ENCODE measurements around the gene EPB41. TPM values are rescaled to one million over a fixed set of nuclear protein-coding genes. Genes with fewer than 3 reads are reported as not detected.
A peak's percentile ranks its signal among the peaks of the same experiment; 100 is the strongest.

The EPB41 gene
- total RNA-seq, 1 experiment from 2014 or later = 41.7 TPM

DNA sequence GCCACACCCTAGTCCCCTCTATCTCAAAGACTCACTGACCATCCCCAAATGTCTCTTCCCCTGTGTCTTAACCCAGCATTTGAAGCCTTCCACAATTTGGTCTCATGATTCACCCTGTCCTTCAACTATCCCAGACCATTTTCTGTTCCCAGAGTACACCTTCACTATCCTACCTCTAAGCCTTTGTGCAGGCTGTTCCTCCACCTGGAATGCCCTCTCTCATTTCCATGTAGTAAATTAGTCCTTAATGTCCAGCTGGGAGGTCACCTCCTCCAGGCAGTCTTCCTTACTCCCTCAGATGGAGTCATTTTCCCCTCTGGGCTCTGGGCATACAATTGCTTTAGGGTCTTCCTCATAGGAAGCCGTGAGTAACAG, 31.1 kb upstream of the EPB41 start:
- intact Hi-C loops (cut with micrococcal nuclease) = no loop called here
- Histone ChIP-seq H3K27ac (ENCODE audit: low read depth, low read length) (peak overlapping the region; percentile 51; the same call in 1 of the 2 replicates), H3K79me2 (ENCODE audit: insufficient read depth, low read length) (peaks cover 5% of the 10 kb centered on the region; the same call in 1 of the 2 replicates), H3K9me3 (ENCODE audit: control insufficient read depth in 1 of 2, insufficient read depth in 1 of 2, low read depth in 1 of 2, low read length in 2 of 2) (no peaks in the 10 kb centered on the region), H3K4me1 (ENCODE audit: control insufficient read depth in 1 of 2, insufficient read depth in 2 of 2, low read length in 2 of 2) (peaks cover 23 to 54% of the 10 kb centered on the region in 2 experiments), H4K20me1 (ENCODE audit: insufficient read depth) (no peaks in the 10 kb centered on the region), H2AFZ (ENCODE audit: low read depth, low read length, poor library complexity, severe bottlenecking) (no peak overlapping the region), H3K9ac (ENCODE audit: low read length) (no peak overlapping the region), H3K4me2 (ENCODE audit: low read length) (no peak overlapping the region), H3K4me3 (replicated peaks in 1 of 2; ENCODE audit: low read depth in 1 of 2, low read length in 2 of 2) (no peak overlapping the region), H3K27me3 (ENCODE audit: insufficient read depth, low read length) (no peaks in the 10 kb centered on the region), H3K9me2 (ENCODE audit: insufficient read depth) (no peaks in the 10 kb centered on the region), H3K36me3 (ENCODE audit: control insufficient read depth in 1 of 2, insufficient read depth in 2 of 2, low read length in 2 of 2) (no peaks in the 10 kb centered on the region)
- ATAC-seq (no peak), DNase-seq (ENCODE audit: low read depth, low spot score) (no peak)
- no TSS peak for BruUV-seq (replicated peaks)
- TF ChIP-seq CBX3 (IDR thresholded peaks at IDR 0.05; ENCODE audit: low read depth) (no peak), EZH2 (IDR thresholded peaks at IDR 0.05) (no peak), ZFX (IDR thresholded peaks at IDR 0.05) (no peak), CEBPB (IDR thresholded peaks at IDR 0.05; ENCODE audit: low read depth) (no peak), SRF (IDR thresholded peaks at IDR 0.05; ENCODE audit: low read depth) (no peak), RAD21 (IDR thresholded peaks at IDR 0.05; ENCODE audit: low read depth) (no peak), ZNF274 (IDR thresholded peaks at IDR 0.05; ENCODE audit: low read depth, low read length) (no peak), SIN3A (IDR thresholded peaks at IDR 0.05; ENCODE audit: low read depth) (no peak), JUND (IDR thresholded peaks at IDR 0.05) (no peak), YY1 (IDR thresholded peaks at IDR 0.05; ENCODE audit: extremely low read depth, insufficient replicate concordance, low read depth, low read length) (no peak), ELF1 (IDR thresholded peaks at IDR 0.05; ENCODE audit: borderline replicate concordance, low read depth) (no peak), EGR1 (IDR thresholded peaks at IDR 0.05; ENCODE audit: low read depth) (no peak)
- TF ChIP-seq, protein P1, sequence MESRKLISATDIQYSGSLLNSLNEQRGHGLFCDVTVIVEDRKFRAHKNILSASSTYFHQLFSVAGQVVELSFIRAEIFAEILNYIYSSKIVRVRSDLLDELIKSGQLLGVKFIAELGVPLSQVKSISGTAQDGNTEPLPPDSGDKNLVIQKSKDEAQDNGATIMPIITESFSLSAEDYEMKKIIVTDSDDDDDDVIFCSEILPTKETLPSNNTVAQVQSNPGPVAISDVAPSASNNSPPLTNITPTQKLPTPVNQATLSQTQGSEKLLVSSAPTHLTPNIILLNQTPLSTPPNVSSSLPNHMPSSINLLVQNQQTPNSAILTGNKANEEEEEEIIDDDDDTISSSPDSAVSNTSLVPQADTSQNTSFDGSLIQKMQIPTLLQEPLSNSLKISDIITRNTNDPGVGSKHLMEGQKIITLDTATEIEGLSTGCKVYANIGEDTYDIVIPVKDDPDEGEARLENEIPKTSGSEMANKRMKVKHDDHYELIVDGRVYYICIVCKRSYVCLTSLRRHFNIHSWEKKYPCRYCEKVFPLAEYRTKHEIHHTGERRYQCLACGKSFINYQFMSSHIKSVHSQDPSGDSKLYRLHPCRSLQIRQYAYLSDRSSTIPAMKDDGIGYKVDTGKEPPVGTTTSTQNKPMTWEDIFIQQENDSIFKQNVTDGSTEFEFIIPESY (IDR thresholded peaks at IDR 0.05; ENCODE audit: extremely low read depth, insufficient replicate concordance, low read length) = no peak
- TF ChIP-seq, protein P2, sequence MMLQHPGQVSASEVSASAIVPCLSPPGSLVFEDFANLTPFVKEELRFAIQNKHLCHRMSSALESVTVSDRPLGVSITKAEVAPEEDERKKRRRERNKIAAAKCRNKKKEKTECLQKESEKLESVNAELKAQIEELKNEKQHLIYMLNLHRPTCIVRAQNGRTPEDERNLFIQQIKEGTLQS (IDR thresholded peaks at IDR 0.05) = no peak
- TF ChIP-seq, protein P3, sequence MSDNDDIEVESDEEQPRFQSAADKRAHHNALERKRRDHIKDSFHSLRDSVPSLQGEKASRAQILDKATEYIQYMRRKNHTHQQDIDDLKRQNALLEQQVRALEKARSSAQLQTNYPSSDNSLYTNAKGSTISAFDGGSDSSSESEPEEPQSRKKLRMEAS (IDR thresholded peaks at IDR 0.05) = no peak
- POLR2A ChIA-PET = no interaction called here
- RAD21 ChIA-PET (ENCODE audit: low non-redundant PET in 1 of 2, low total read pairs in 2 of 2, uncharacterized antibody in 2 of 2, unreplicated experiment in 2 of 2) = interaction anchor here in 1 of 2 experiments (0.8 kb wide), 1 partner anchor 150 kb away, joined by 5 read pairs; no protein-coding TSS in a partner anchor
- CTCF ChIA-PET = interaction anchor here (1.9 to 5.5 kb wide), 3 partner anchors 10 to 318 kb away, joined by 9 to 60 read pairs (median 59); no protein-coding TSS in a partner anchor
